ENCODE data around the gene SMPD1.

- TF ChIP-seq CTCF (IDR thresholded peaks at IDR 0.05), result no peak
- TF ChIP-seq POLR2A (IDR thresholded peaks at IDR 0.05), result no peak
- no peak for TF ChIP-seq POLR2AphosphoS5 (IDR thresholded peaks at IDR 0.05; ENCODE audit: insufficient read depth in 1 of 2, low read depth in 1 of 2)
Measured at GRCh38 chr11:6410695-6411430, 20.6 kb downstream of the SMPD1 start.
